HepG2 (cell line): Measurements from ENCODE around the gene HSPA1B. TPM values are rescaled to one million over a fixed set of nuclear protein-coding genes. Genes with fewer than 3 reads are reported as not detected.

ENCODE experiments used
- BHLHE40 ChIP-seq: IDR thresholded peaks from 2 replicates; pipeline ENCODE4 v1.6.1; 2011; ENCODE audit warnings: low read length, improper control_type of control experiment
- GABPA ChIP-seq, 2 experiments: IDR thresholded peaks; 2 replicates each; pipeline ENCODE4 v1.6.1; 2011 to 2016; ENCODE audit warnings: low read depth in 2 of 2, low read length in 1 of 2, missing biosample characterization in 1 of 2, missing genetic modification characterization in 1 of 2
- GATA4 ChIP-seq: sonication (generic); IDR thresholded peaks from 2 replicates; pipeline ENCODE4 v1.6.1; 2016; ENCODE audit warnings: antibody characterized with exemption, low read depth, borderline replicate concordance
- HES4 ChIP-seq: sonication (generic); formaldehyde crosslinking; IDR thresholded peaks from 2 replicates; pipeline ENCODE4 v1.9.0; 2021; ENCODE audit warnings: mild to moderate bottlenecking, missing genetic modification reagents, borderline replicate concordance
- HNF4G ChIP-seq, 2 experiments: sonication (generic) in 1 of 2; formaldehyde crosslinking in 1 of 2; IDR thresholded peaks; 2 replicates each; pipeline versions ENCODE4 v1.4.0 to v1.6.1; 2011 to 2020; ENCODE audit warnings: borderline replicate concordance in 2 of 2, low read depth in 2 of 2, mild to moderate bottlenecking in 2 of 2, low read length in 1 of 2, missing genetic modification reagents in 1 of 2, moderate library complexity in 1 of 2
- IKZF4 ChIP-seq: sonication (generic); formaldehyde crosslinking; IDR thresholded peaks from 2 replicates; pipeline ENCODE4 v1.5.1; 2020; ENCODE audit warnings: borderline replicate concordance, mild to moderate bottlenecking, low read depth, missing genetic modification reagents; ENCODE audit errors: not compliant biosample characterization
- KDM1A ChIP-seq: IDR thresholded peaks from 2 replicates; pipeline ENCODE4 v1.6.1; 2016; ENCODE audit warnings: missing compliant biosample characterization
- KMT2A ChIP-seq: sonication (generic); formaldehyde crosslinking; IDR thresholded peaks from 2 replicates; pipeline ENCODE4 v1.4.0; 2020; ENCODE audit warnings: missing genetic modification reagents
- MATR3 ChIP-seq: sonication (generic); formaldehyde crosslinking; IDR thresholded peaks from 2 replicates; pipeline ENCODE4 v1.4.0; 2020; ENCODE audit warnings: missing genetic modification reagents
- MEF2D ChIP-seq: sonication (generic); formaldehyde crosslinking; IDR thresholded peaks from 2 replicates; pipeline ENCODE4 v1.5.1; 2020; ENCODE audit warnings: mild to moderate bottlenecking, missing genetic modification reagents
- PHF20 ChIP-seq: sonication (generic); formaldehyde crosslinking; IDR thresholded peaks from 2 replicates; pipeline ENCODE4 v1.5.0; 2020; ENCODE audit warnings: mild to moderate bottlenecking, missing genetic modification reagents
- POLR2G ChIP-seq: fragments of 200-400 bp; formaldehyde crosslinking; IDR thresholded peaks from 2 replicates; pipeline ENCODE4 v1.6.1; 2018; ENCODE audit warnings: mild to moderate bottlenecking, low read depth, low read length, moderate library complexity
- SUZ12 ChIP-seq: fragments of 150-350 bp; IDR thresholded peaks from 2 replicates; pipeline ENCODE4 v1.6.1; 2014; ENCODE audit warnings: low read depth, low read length
- ZBTB38 ChIP-seq: sonication (generic); formaldehyde crosslinking; IDR thresholded peaks from 2 replicates; pipeline ENCODE4 v1.5.1; 2020; ENCODE audit warnings: mild to moderate bottlenecking, missing genetic modification reagents
- ZFP36L2 ChIP-seq: sonication (generic); formaldehyde crosslinking; IDR thresholded peaks from 2 replicates; pipeline ENCODE4 v1.4.0; 2020; ENCODE audit warnings: missing genetic modification reagents
- ZNF12 ChIP-seq: sonication (generic); formaldehyde crosslinking; IDR thresholded peaks from 2 replicates; pipeline ENCODE4 v1.5.0; 2020; ENCODE audit warnings: missing genetic modification reagents
- ZNF20 ChIP-seq: sonication (generic); formaldehyde crosslinking; IDR thresholded peaks from 2 replicates; pipeline ENCODE4 v1.4.0; 2020; ENCODE audit warnings: mild to moderate bottlenecking, moderate library complexity, missing genetic modification reagents
- ZNF205 ChIP-seq: IDR thresholded peaks from 2 replicates; pipeline ENCODE4 v1.6.1; 2018; ENCODE audit warnings: missing biosample characterization, missing genetic modification reagents
- ZNF256 ChIP-seq: sonication (generic); formaldehyde crosslinking; conservative IDR thresholded peaks from 2 replicates; pipeline ENCODE4 v1.4.0; 2020; ENCODE audit warnings: missing genetic modification reagents
- ZNF460 ChIP-seq: sonication (generic); formaldehyde crosslinking; IDR thresholded peaks from 2 replicates; pipeline ENCODE4 v1.5.1; 2020; ENCODE audit warnings: missing genetic modification reagents, mild to moderate bottlenecking, borderline replicate concordance
- ZNF510 ChIP-seq: sonication (generic); formaldehyde crosslinking; IDR thresholded peaks from 2 replicates; pipeline ENCODE4 v1.4.0; 2020; ENCODE audit warnings: low read depth, mild to moderate bottlenecking, missing genetic modification reagents
- ZNF629 ChIP-seq: sonication (generic); formaldehyde crosslinking; conservative IDR thresholded peaks from 2 replicates; pipeline ENCODE4 v1.5.0; 2020; ENCODE audit warnings: missing genetic modification reagents
- ZNF713 ChIP-seq: sonication (generic); formaldehyde crosslinking; IDR thresholded peaks from 2 replicates; pipeline ENCODE4 v1.4.0; 2020; ENCODE audit warnings: mild to moderate bottlenecking, missing genetic modification reagents
- ZNF761 ChIP-seq: sonication (generic); formaldehyde crosslinking; conservative IDR thresholded peaks from 2 replicates; pipeline ENCODE4 v1.4.0; 2020; ENCODE audit warnings: mild to moderate bottlenecking, missing genetic modification reagents
- ZNF841 ChIP-seq: sonication (generic); formaldehyde crosslinking; IDR thresholded peaks from 2 replicates; pipeline ENCODE4 v1.8.1; 2023; ENCODE audit warnings: missing genetic modification reagents, borderline replicate concordance
- ZNF878 ChIP-seq: sonication (generic); formaldehyde crosslinking; IDR thresholded peaks from 2 replicates; pipeline ENCODE4 v1.8.1; 2023; ENCODE audit warnings: mild to moderate bottlenecking, missing genetic modification reagents, moderate library complexity
- ZNF879 ChIP-seq: sonication (generic); formaldehyde crosslinking; IDR thresholded peaks from 2 replicates; pipeline ENCODE4 v1.8.1; 2023; ENCODE audit warnings: missing genetic modification reagents
- polyA plus RNA-seq, 8 experiments: library from polyadenylated mRNA; depleted of rRNA in 3 of 8; stranded (reverse) in 7 of 8; unstranded in 1 of 8; fragments of >200 nt; fragmentation: Illumina TruSeq in 4 of 8; extraction: Trizol in 4 of 8; gene quantifications; 2 replicates each; pipeline versions ENCODE4 v1.2.1 to v1.2.3, GENCODE V29; 2011 to 2016; ENCODE audit warnings: low read depth in 4 of 8, missing spikeins in 1 of 8, mixed read lengths in 1 of 8; ENCODE audit not compliant: insufficient read depth in 1 of 8
- total RNA-seq, 5 experiments: library from RNA; depleted of rRNA; stranded (reverse); fragments of >200 nt; fragmentation: Illumina TruSeq; extraction: Trizol; gene quantifications; 2 replicates each; pipeline ENCODE4 v1.2.3, GENCODE V29; 2016; ENCODE audit warnings: low read depth in 1 of 5
- TF ChIP-seq, protein P1 (sequence below): sonication (generic); formaldehyde crosslinking; IDR thresholded peaks from 2 replicates; pipeline ENCODE4 v1.4.0; 2020; ENCODE audit warnings: mild to moderate bottlenecking, missing genetic modification reagents
- TF ChIP-seq, protein P2 (sequence below): sonication (generic); formaldehyde crosslinking; IDR thresholded peaks from 2 replicates; pipeline ENCODE4 v1.4.0; 2020; ENCODE audit warnings: mild to moderate bottlenecking, low read depth, missing genetic modification reagents
- TF ChIP-seq, protein P3 (sequence below): sonication (generic); formaldehyde crosslinking; IDR thresholded peaks from 2 replicates; pipeline ENCODE4 v1.4.0; 2020; ENCODE audit warnings: mild to moderate bottlenecking, missing genetic modification reagents

The HSPA1B gene
- total and polyA plus RNA-seq, 2 of the 13 experiments (the other 11 are each of a cell fraction or from before 2014, with no cell fraction given) = 26.0 to 186 TPM

DNA sequence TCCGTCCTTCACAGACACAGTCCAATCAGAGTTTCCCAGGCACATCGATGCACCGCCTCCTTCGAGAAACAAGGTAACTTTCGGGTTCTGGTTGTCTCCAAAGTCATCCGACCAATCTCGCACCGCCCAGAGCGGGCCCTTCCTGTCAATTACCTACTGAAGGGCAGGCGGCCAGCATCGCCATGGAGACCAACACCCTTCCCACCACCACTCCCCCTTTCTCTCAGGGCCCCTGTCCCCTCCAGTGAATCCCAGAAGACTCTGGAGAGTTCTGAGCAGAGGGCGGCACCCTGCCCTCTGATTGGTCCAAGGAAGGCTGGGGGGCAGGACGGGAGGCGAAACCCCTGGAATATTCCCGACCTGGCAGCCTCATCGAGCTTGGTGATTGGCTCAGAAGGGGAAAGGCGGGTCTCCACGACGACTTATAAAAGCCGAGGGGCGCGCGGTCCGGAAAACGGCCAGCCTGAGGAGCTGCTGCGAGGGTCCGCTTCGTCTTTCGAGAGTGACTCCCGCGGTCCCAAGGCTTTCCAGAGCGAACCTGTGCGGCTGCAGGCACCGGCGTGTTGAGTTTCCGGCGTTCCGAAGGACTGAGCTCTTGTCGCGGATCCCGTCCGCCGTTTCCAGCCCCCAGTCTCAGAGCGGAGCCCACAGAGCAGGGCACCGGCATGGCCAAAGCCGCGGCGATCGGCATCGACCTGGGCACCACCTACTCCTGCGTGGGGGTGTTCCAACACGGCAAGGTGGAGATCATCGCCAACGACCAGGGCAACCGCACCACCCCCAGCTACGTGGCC, at the start of gene HSPA1B (continued):
- TF ChIP-seq HNF4G (IDR thresholded peaks at IDR 0.05; ENCODE audit: borderline replicate concordance, low read depth, low read length) (peak; percentile 51; the same call in 1 of the 2 replicates), HNF4G (CRISPR knock-in tag; IDR thresholded peaks at IDR 0.05; ENCODE audit: borderline replicate concordance, low read depth) (peak; percentile 53), ZNF256 (CRISPR knock-in tag) (peak; percentile 87), IKZF4 (CRISPR knock-in tag) (peak; percentile 72), GABPA (IDR thresholded peaks at IDR 0.05; ENCODE audit: low read depth, low read length) (no peak), GABPA (CRISPR knock-in tag; IDR thresholded peaks at IDR 0.05; ENCODE audit: low read depth) (no peak), SUZ12 (no peak), POLR2G (peak; percentile 100), ZNF20 (CRISPR knock-in tag) (no peak), BHLHE40 (0 out of 2 replicates have a peak, but pooled peaks have one; percentile 22), GATA4 (peak; percentile 97), ZNF460 (no peak), ZNF510 (CRISPR knock-in tag) (no peak), ZNF713 (peak; percentile 63; the same call in 1 of the 2 replicates), KDM1A (CRISPR knock-in tag) (no peak), ZNF878 (CRISPR knock-in tag) (peak; percentile 79; the same call in 1 of the 2 replicates), ZNF629 (CRISPR knock-in tag) (0 out of 2 replicates have a peak, but pooled peaks have one; percentile 11), ZNF879 (CRISPR knock-in tag) (no peak), ZNF205 (peak; percentile 21; the same call in 1 of the 2 replicates), ZBTB38 (peak; percentile 72), ZNF841 (CRISPR knock-in tag) (no peak), KMT2A (CRISPR knock-in tag) (peak; percentile 89), ZNF761 (CRISPR knock-in tag) (no peak), MEF2D (CRISPR knock-in tag) (peak; percentile 88), ZFP36L2 (CRISPR knock-in tag) (0 out of 2 replicates have a peak, but pooled peaks have one; percentile 80), HES4 (peak; percentile 84), MATR3 (CRISPR knock-in tag) (0 out of 2 replicates have a peak, but pooled peaks have one; percentile 44), ZNF12 (peak; percentile 50; the same call in 1 of the 2 replicates), PHF20 (CRISPR knock-in tag) (0 out of 2 replicates have a peak, but pooled peaks have one; percentile 38)
- TF ChIP-seq, protein P1, sequence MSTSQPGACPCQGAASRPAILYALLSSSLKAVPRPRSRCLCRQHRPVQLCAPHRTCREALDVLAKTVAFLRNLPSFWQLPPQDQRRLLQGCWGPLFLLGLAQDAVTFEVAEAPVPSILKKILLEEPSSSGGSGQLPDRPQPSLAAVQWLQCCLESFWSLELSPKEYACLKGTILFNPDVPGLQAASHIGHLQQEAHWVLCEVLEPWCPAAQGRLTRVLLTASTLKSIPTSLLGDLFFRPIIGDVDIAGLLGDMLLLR (CRISPR knock-in tag) = peak; percentile 75; the same call in 1 of the 2 replicates
- TF ChIP-seq, protein P2, sequence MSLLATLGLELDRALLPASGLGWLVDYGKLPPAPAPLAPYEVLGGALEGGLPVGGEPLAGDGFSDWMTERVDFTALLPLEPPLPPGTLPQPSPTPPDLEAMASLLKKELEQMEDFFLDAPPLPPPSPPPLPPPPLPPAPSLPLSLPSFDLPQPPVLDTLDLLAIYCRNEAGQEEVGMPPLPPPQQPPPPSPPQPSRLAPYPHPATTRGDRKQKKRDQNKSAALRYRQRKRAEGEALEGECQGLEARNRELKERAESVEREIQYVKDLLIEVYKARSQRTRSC = no peak
- TF ChIP-seq, protein P3, sequence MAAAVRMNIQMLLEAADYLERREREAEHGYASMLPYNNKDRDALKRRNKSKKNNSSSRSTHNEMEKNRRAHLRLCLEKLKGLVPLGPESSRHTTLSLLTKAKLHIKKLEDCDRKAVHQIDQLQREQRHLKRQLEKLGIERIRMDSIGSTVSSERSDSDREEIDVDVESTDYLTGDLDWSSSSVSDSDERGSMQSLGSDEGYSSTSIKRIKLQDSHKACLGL (CRISPR knock-in tag) = peak; percentile 82; the same call in 1 of the 2 replicates
